Activated CD4-positive, alpha-beta T cell treated with anti-CD3 and anti-CD28 coated beads, Interleukin-2, Interleukin-4, amounts not matched to agents 100 ng/mL and 50 ng/mL, durations not matched to agents 16 hours and 8 hours (primary cell): ENCODE measurements around the gene ZNF791.
"Not testable (repeated sequence)": the region's sequence is repeated elsewhere in the genome, so short reads cannot be mapped to it uniquely, and the experiment has no call there.

Experiments
- DNase-seq: peaks from one replicate; pipeline ENCODE4 v3.0.0-alpha.2; 2020; ENCODE audit warnings: low spot score

The ZNF791 gene

DNA sequence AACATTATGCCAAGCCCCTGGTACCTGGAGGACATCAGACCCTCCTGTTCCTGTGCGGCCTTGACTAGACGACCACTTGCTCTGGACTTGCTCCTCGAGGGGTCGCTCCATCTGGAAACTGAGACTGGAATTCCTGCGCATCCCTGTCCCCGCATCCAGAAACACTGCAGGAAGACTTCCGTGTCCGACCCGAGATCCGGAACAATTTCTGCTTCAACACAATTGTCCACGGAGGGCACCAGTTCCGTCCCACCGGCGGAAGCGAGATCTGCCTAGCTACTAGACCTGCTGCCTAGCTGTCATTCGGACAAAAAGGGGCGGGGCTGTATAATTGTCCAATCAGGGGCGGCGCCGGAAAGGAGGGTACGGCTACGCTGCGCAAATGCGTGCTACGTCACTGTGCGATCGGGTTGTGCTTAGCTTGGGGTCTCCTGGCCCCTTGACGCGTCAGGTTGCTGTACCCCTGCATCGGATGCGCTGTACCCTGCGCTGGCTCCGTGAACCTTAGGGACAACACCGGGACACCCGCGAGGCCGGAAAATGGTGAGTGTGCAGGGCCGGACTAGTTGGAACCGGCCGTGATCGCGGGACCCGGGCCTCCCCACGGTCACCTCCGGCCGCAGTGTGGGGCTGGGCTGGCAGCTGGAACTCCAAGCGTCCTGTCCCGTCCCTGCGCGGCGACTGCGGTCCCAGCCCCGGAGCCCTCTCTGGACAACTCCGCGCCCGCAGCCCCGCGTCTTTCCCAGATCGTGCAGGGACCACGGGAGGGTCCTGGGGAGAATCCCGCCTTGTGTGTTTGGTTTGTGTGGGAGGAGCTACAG is at the start of gene ZNF791, which contains the start of gene ZNF490:
TSS of gene ZNF791 (plus strand) at position 381 of the 821 bp plus-strand sequence. CDS start at position 541, 160 bp downstream.
TSS of gene ZNF490 (minus strand) at position 274 of the 821 bp plus-strand sequence. CDS start at position 141, 133 bp downstream.
- DNase-seq, result peak; percentile 99

DNA sequence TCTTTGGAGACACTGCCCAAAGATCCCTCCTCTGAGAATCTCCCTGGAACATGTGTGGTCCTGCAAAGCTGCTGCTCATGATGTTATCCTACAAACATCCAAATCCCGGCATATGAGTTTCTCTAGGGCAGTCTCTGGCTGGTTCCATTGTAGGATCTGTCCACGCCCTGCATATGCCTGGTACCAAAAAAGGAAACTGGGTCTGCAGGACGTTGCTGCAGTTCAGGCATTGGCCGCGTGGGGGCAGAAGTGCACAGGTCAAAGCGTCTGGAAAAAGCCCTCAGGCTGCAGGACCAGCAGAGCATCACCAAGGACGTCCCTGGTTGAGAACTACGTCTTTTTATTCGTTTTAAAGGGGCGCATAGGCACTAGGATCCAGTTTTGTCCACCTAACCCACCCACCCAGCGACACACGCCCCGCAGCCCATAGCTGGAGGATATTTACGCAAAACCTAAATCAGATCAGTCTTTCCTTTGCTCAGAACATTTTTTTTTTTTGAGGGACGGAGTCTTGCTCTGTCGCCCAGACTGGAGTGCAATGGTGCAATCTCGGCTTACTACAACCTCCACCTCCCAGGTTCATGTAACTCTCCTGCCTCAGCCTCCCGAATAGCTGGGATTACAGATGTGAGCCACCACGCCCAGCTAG is 46.6 kb upstream of the ZNF791 start:
- peak; percentile 92 for DNase-seq

DNA sequence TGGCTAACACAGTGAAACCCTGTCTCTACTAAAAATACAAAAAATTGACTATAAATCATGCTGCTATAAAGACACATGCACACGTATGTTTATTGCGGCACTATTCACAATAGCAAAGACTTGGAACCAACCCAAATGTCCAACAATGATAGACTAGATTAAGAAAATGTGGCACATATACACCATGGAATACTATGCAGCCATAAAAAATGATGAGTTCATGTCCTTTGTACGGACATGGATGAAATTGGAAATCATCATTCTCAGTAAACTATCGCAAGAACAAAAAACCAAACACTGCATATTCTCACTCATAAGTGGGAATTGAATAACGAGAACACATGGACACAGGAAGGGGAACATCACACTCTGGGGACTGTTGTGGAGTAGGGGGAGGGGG is 44.3 kb upstream of the ZNF791 start:
- not testable (repeated sequence) for DNase-seq

DNA sequence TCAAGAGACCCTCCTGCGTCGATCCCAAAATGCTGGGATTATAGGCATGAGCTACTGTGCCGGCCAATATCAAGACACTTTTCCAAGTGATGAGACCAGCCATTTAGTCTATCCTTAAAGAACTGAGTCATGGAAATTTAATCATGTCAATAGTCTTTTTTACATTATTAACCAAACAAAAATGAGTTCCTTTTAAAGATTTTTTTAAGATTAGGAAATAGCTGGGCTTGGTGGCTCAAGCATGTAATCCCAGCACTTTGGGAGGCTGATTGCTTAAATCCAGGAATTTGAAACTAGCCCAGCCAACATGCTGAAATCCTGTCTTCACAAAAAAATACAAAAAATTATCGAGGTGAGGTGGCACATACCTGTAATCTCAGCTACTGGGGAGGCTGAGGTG is 42.8 kb upstream of the ZNF791 start:
- no peak for DNase-seq

DNA sequence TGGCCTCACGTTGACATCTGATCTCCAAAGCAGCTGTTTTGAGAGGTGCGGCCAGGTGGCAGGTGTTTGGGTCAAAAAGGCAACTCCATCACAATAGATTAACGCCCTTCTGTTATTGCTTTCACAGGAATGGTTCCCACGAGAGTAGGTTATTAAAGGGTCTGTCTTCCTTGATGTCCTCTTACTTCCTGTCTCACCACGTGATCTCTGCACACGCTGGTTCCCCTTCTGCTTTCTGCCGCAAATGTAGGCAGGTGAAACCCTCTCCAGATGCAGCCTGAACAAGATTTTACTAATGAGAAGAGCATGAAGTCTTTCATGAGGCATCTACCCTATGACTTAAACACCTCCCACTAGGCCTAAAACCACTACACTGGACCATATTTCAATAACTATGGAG is 36.7 kb upstream of the ZNF791 start:
- DNase-seq, result no peak

DNA sequence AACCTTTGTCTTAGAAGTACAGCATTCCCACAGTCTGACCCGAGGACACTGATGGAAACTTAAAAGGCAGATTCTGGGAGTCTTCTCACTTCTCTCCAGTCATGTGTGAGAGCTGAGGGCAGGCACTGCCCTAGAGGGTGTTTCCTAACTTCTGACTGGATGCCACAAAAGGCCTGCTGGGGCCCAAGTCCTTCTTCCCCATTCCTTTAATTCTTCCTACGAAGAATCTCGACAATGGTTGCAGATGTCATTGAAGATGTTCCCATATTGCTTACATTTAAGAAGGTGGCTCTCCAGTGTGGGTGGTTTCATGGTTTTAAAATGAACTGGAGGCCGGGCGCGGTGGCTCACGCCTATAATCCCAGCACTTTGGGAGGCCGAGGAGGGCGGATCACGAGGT is 32.1 kb upstream of the ZNF791 start:
- no peak for DNase-seq

DNA sequence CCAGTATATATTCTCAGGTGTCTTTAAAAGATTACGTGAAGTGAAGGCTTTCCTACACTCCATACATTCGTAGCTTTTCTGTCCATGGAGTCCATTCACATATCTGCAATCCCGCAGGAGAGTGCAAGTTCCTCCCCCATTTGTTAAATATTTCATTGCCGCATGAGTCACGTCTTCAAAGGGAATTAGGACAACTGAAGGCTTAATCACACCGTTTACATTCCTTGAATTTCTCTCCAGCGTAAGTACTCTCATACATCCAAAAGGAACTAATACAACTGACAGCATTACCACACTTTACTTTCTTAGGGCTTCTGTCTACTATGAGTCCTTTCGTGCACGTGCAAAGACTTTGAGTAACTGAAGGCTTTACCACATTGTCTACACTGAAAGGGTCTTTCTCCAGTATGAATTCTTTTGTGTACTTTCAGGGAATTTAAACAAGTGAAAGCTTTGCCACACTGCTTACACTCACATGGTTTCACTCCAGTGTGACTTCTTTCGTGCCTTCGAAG is 30.5 kb upstream of the ZNF791 start:
- no peak for DNase-seq

DNA sequence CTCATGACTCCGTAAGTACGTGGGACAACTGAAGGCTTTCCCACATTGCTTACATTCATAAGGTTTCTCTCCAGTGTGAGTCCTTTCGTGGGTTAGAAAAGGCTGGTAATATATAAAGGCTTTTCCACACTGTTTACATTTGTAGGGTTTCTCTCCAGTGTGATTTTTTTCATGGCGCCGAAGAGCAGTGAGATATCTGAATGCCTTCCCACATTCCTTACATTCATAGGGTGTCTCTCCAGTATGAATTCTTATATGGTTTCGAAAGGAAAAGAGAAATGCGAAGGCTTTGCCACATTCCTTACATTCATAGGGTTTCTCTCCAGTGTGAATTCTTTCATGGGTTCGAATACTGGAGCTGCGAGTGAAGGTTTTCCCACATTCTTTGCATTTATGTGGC is 29.6 kb upstream of the ZNF791 start:
- DNase-seq, result no peak

DNA sequence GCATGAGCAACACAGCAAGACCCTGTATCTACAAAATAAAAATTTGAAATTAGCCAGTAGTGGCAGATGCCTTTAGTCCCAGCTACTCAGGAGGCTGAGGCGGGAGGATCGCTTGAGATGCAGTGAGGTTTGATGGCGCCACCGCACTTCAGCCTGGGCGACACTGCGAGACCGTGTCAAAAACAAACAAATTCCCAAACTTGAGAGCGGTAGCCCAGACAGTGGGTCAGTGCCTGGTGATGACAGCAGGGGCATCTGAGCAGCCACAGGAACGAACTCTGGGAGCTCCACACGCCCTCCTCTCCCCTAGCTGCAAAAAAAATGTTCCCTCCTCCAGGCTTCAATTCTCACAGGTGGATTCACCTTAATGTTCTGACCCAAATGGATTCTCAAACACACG is 14.2 kb upstream of the ZNF791 start:
- no peak for DNase-seq

DNA sequence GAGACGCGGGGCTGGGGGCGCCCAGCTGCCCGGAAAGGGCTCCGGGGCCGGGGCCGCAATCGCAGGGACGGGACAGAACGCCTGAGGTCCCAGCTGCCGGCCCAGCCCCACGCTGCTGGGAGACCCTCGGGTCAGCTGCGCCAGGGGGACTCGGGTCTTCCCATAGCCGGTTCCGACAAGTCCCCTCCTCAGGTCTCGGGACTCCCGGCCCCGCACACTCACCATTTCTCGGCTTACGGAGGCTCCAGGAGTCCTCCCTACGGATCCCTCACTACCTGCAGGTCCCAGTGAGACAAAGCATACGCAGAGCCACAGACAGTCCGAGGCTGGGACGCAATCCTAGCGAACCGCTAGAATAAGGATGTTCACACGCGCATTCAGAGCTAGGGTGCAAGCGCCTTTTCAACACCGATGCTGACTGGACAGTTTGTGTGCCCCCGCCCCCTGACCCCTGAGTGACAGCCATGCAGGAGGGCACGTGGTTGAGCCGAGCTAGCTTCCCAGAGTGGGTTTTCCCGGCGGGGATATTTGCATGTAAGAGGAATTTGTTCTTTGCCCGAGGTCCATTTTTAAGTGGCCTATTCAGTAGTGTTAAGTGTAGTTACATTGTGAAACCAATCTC is 13.7 kb upstream of the ZNF791 start:
- no peak for DNase-seq

DNA sequence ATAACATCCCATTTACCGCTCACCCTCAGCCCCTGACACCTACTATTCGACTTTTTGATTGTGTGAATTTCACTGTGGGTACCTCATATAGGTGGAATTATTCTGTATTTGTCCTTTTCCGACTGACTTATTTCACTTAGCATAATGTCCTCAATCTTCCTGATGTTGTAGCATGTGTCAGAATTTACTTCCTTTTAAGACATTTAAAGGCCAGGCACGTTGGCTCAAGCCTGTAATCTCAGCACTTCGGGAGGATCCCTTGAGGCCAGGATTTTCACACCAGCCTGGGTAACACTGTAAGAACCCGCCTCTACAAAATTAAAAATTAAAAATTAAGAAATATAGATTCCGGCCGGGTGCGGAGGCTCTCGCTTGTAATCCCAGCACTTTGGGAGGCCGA is 13.1 kb upstream of the ZNF791 start:
- DNase-seq, result no peak

DNA sequence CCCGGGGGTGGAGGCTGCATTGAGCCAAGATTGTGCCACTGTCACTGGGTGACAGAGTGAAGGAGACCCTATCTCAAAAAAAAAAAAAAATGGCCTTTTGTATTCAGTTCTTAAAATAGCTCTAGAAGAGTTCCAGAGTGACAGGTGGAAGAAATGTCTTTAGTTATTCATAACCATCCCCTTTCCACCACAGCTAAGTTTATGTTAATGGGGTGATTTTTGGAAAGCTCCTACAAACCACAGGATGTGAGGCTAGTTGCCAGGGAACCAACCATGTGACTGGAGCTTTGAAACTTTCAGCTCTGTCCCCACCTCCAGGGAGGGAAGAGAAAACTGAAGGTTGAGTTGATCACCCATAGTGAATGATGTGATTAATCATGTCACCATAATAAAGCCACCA is 7.0 kb upstream of the ZNF791 start:
- DNase-seq, result peak; percentile 50

DNA sequence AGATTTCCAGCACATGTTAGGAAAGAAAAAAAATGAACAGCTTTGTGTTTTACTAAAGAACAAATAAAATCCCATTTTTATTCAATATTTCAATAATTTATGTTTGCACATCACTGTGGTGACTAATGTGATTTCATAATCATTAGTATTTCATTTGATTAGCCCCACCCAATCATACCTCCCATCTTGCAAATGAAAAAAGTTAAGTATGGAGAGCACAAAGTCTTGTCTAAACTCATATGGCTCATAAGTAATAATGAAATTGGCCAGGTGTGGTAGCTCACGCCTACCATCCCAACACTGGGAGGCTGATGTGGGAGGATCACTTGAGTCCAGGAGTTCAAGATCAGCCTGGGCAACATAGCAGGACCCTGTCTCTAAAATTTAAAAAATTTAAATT is 3.9 kb upstream of the ZNF791 start:
- no peak for DNase-seq

DNA sequence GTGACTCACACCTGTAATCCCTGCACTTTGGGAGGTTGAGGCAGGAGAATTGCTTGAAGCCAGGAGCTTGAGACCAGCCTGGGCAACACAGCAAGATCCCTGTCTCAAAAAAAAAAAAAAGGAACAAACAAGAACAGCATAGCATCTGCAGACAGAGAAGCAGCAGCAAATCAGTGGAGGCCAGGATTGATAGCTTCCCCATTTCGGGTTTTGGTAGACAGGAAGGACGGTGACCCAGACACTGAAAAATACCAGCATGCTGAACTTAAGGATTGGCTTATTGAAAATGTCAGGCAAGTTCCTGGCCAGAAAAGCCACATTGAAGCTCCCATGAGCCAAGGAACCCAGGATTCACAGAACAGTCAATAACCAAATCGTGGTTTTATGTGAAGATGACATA is 3.1 kb upstream of the ZNF791 start:
- DNase-seq, result no peak

DNA sequence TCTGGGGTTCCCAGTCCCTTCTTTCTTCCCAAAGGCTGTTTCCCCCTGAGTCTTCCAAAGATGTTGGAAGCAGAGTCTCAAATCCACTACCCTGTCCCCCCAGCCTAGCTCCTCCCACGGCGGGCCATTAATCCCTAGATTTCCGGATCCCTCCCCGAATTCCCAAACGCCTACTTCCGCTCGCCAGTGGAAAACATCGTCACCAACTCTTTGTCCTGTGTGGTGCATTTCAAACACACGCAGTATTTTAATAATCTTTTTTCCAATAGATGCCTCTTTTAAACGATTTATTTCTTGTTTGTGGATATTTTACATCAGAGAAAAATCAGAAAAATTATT is 610 bp downstream of the ZNF791 start:
- no peak for DNase-seq

DNA sequence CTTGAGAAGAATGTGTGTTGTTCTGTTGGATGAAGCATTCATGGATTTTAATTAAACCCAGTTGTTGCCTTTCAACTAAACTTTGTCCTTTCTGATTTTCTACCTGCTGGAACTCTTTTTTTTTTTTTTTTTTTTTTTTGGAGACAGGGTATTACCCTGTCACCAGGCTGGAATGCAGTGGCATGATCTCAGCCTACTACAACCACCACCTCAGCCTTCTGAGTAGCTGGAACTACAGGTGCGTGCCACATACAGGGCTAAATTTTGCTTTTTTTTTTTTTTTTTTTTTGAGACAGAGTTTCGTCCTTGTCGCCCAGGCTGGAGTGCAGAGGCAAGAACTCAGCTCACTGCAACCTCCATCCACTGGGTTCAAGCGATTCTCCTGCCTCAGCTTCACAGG is 6.9 kb downstream of the ZNF791 start:
- DNase-seq, result no peak

DNA sequence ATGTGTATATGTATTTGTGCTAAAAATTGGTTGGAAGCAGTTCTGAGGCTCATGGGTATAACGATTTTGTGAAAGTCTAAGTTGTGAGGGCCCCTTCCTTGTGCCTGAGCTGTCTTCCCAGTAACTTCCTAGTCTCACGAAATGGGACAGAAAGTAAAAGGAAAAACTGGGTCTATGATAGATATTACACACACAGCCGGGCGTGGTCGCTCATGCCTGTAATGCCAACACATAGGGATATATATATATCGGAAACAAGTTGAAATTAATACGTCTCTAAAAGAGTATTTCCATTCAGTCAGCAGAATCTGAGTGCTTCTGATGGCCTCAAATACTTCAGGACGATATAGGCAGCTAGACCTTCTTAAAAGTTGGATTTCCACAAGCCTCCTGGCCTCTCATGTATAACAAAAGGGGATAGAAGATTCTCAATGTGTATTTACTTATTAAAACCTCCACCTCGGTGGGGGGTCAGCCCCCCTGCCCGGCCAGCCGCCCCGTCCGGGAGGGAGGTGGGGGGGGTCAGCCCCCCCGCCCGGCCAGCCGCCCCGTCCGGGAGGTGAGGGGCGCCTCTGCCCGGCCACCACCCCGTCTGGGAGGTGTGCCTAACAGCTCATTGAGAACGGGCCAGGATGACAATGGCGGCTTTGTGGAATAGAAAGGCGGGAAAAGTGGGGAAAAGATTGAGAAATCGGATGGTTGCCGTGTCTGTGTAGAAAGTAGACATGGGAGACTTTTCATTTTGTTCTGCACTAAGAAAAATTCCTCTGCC is 10.7 kb downstream of the ZNF791 start:
- DNase-seq, result not testable (repeated sequence)

DNA sequence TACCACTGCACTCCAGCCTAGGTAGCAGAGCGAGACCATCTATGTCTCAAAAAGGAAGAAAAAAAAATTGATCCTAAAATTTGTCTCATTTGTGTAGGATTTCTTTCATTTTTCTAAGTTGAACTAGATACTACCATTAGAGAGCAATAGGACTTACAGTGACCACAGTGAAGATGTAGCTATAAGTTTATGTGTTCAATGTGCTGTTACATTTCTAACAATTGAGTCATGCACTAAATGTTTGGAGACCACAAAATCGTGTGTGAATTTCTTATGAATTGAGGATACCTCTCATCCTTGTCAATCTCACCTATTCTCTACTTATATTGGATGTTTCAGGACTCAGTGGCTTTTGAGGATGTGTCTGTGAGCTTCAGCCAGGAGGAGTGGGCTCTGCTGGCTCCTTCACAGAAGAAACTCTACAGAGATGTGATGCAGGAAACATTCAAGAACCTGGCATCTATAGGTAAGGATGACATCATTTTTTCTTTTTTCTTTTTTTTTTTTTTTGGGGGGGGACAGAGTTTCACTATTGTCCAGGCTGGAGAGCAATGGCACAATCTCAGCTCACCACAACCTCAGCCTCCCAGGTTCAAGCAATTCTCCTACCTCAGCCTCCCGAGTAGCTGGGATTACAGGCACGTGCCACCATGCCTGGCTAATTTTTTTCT is 12.8 kb downstream of the ZNF791 start:
- DNase-seq, result no peak

DNA sequence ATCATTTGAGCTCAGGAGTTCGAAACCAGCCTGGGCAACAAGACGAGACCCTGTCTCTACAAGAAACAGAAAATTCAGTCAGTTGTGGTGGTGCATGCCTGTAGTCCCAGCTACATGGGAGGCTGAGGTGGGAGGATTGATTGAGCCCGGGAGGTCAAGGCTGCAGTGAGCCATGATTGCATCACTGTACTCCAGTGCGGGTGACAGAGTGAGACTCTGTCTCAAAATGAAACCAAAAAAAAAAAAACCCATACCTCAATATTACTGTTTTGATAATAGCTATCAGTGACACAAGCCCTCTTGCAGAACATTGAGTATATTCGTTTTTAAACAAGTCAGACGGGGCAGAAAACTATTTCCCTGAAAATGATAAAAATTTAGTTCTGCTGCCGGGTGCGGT is 16.2 kb downstream of the ZNF791 start:
- no peak for DNase-seq

DNA sequence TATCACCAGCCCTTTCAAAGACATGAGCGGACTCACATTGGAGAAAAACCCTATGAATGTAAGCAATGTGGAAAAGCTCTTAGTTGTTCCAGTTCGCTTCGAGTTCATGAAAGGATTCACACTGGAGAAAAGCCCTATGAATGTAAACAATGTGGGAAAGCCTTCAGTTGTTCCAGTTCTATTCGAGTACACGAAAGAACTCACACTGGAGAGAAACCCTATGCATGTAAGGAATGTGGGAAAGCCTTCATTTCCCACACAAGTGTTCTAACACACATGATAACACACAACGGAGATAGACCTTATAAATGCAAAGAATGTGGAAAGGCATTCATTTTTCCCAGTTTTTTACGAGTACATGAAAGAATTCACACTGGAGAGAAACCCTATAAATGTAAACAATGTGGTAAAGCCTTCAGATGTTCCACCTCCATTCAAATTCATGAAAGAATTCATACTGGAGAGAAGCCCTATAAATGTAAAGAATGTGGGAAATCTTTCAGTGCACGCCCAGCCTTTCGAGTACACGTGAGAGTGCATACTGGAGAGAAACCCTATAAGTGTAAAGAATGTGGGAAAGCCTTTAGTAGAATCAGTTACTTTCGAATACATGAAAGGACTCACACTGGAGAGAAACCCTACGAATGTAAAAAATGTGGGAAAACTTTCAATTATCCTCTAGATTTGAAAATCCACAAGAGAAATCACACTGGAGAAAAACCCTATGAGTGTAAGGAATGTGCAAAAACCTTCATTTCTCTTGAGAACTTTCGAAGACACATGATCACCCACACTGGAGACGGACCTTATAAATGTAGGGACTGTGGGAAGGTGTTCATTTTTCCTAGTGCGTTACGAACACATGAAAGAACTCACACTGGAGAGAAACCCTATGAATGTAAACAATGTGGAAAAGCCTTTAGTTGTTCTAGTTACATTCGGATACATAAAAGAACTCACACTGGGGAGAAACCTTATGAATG is 17.6 kb downstream of the ZNF791 start:
- DNase-seq, result no peak
